NCI-H524 treated with DMSO at 0.1 percent for 48 hours (cell line): ENCODE results near the gene HOXC13.

Experiments
- DNase-seq: peaks from one replicate; lab custom pipeline; 2025; lab: John Stamatoyannopoulos, UW

The HOXC13 gene

GRCh38 chr12:53982648-53983567 lies 44.3 kb downstream of the HOXC13 start:
- no peak for DNase-seq

- DNase-seq, result no peak
These were observed 44.9 kb downstream of the HOXC13 start for GRCh38 chr12:53983568-53983949.

GRCh38 chr12:53983950-53984572 lies 45.4 kb downstream of the HOXC13 start:
- DNase-seq, result no peak

GRCh38 chr12:53984901-53985691 lies 46.5 kb downstream of the HOXC13 start, which contains the start of gene HOXC10:
HOXC10 (plus strand) TSS chr12:53985146; CDS start chr12:53985260, 114 bp downstream.
- peak; percentile 28 for DNase-seq

- no peak for DNase-seq
These were observed 47.0 kb downstream of the HOXC13 start for GRCh38 chr12:53985692-53985993.

GRCh38 chr12:53985994-53986685 lies 47.5 kb downstream of the HOXC13 start:
- no peak for DNase-seq

- DNase-seq, result no peak
These were observed 48.3 kb downstream of the HOXC13 start for GRCh38 chr12:53986686-53987483.

- DNase-seq, result no peak
These were observed 49.2 kb downstream of the HOXC13 start for GRCh38 chr12:53987787-53988230.

GRCh38 chr12:53988541-53989226 lies 50.1 kb downstream of the HOXC13 start:
- no peak for DNase-seq

- no peak for DNase-seq
These were observed 50.8 kb downstream of the HOXC13 start for GRCh38 chr12:53989227-53990113.

- no peak for DNase-seq
These were observed 51.9 kb downstream of the HOXC13 start for GRCh38 chr12:53990311-53991076.

GRCh38 chr12:53991077-53991460 lies 52.4 kb downstream of the HOXC13 start:
- peak; percentile 18 for DNase-seq

GRCh38 chr12:53992377-53992889 lies 53.8 kb downstream of the HOXC13 start:
- no peak for DNase-seq

- no peak for DNase-seq
These were observed 54.8 kb downstream of the HOXC13 start for GRCh38 chr12:53993162-53994008.

GRCh38 chr12:53994009-53994263 lies 55.3 kb downstream of the HOXC13 start:
- DNase-seq, result no peak

GRCh38 chr12:53994264-53995001 lies 55.8 kb downstream of the HOXC13 start:
- no peak for DNase-seq

GRCh38 chr12:53995002-53995377 lies 56.4 kb downstream of the HOXC13 start:
- no peak for DNase-seq
